ENCODE data around the gene DAB1.

DNA sequence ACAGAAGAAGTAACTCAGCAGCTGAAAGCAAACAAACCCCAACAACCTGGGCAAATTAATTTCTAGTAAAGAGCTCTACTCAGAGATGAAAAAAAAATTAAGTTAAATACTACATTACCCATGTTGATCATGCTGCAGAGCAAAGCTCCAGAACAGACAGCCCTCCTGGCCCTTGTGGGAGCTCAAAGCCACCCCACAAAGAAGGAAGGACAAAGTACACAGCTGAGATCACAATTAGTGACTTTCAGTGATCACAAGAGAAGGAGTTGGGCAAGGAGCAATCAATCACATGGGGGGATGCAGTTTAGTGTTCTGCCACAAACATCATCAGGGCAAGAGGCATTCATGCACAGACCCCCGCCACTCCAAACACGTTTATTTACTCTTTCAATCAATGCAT, 114.2 kb downstream of the DAB1 start:
- TF ChIP-seq ZNF274 (IDR thresholded peaks at IDR 0.05; ENCODE audit: low read depth, low read length) (no peak), SUZ12 (IDR thresholded peaks at IDR 0.05; ENCODE audit: extremely low read depth, insufficient read depth, insufficient read length) (no peak)
